ENCODE measurements around the gene BPIFA3.

- TF ChIP-seq CTCF (conservative IDR thresholded peaks at IDR 0.05) = no peak
- no peak for TF ChIP-seq ZFX (IDR thresholded peaks at IDR 0.05)
Measured at GRCh38 chr20:33203444-33203843, 13.7 kb upstream of the BPIFA3 start.
